Right atrium auricular region (tissue), 2 donors: Measurements from ENCODE around the gene PLK2. TPM values are rescaled to one million over a fixed set of nuclear protein-coding genes. Genes with fewer than 3 reads are reported as not detected.
A peak's percentile ranks its signal among the peaks of the same experiment; 100 is the strongest.

Source experiments
- DNase-seq: peaks from one replicate; pipeline ENCODE4 v3.0.0-alpha.2; 2019; ENCODE audit warnings: low spot score
- H3K27ac ChIP-seq, 2 donors: fragments of 200-600 bp; sonication (generic); 1 replicate in 1 of 2; 2 replicates in 1 of 2; pipeline ENCODE4 v1.5.1; 2016 to 2019
- H3K27me3 ChIP-seq, 2 donors: fragments of 200-600 bp; sonication (generic); one replicate each; pipeline versions ENCODE4 v1.5.1 to v1.6.0; 2017 to 2019
- H3K36me3 ChIP-seq: fragments of 200-600 bp; sonication (generic); one replicate; pipeline ENCODE4 v1.5.1; 2016
- H3K4me1 ChIP-seq, 2 donors: fragments of 200-600 bp; sonication (generic); one replicate each; pipeline versions ENCODE4 v1.5.1 to v1.6.0; 2017 to 2019
- H3K4me3 ChIP-seq, 2 donors: fragments of 200-600 bp; sonication (generic); 1 replicate in 1 of 2; 2 replicates in 1 of 2; pipeline ENCODE4 v1.5.1; 2017 to 2019; ENCODE audit warnings: mild to moderate bottlenecking in 1 of 2, moderate library complexity in 1 of 2
- H3K9me3 ChIP-seq, 2 donors: fragments of 200-600 bp; sonication (generic); one replicate each; pipeline ENCODE4 v1.5.1; 2019
- total RNA-seq, 2 donors: library from RNA; depleted of rRNA; stranded (reverse); fragments of >200 nt; gene quantifications; one replicate each; pipeline ENCODE4 v1.1.0, GENCODE V29; 2016
- TF ChIP-seq, protein P1 (sequence below), 2 donors: fragments of 200-600 bp; sonication (generic); IDR thresholded peaks; one replicate each; pipeline ENCODE4 v1.5.1; 2019; ENCODE audit warnings: antibody characterized with exemption in 2 of 2

PLK2 gene
- total RNA-seq, 2 donors from 2014 or later = 63.3 to 138 TPM

DNA sequence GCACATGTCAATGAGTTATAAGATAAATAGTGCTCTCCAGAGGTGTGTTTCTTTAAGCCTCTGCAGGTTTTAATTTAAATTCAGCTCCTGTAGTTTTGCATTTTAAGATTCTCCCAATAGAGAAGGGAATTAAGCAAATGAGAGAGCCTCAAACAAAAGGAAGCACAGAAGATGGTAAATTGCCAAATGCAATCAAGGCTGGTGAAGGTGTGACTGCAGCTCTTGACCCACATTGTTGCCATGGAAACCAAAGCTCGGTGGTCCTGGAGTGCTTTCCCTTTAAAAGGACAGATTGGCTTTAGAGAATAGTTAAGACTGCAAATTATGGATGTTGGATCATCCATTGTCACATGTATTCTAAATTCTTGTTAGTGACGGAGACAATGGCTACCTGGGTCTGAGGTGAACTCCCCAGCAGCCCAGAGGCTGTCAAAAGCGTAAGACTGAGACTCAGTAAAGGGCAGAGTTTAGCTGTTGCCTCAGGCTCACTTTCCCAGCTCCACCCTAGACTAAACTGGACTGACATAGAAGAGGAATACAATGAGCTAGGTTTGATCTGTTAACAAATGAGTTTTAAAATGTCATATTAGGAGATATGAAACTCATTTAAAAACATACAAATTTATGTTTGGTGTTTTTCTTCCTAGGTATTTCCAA, 43.6 kb upstream of the PLK2 start:
- no peaks in the 10 kb centered on the region for H3K9me3 ChIP-seq
- H3K27ac ChIP-seq = no peak overlapping the region
- TF ChIP-seq, protein P1, sequence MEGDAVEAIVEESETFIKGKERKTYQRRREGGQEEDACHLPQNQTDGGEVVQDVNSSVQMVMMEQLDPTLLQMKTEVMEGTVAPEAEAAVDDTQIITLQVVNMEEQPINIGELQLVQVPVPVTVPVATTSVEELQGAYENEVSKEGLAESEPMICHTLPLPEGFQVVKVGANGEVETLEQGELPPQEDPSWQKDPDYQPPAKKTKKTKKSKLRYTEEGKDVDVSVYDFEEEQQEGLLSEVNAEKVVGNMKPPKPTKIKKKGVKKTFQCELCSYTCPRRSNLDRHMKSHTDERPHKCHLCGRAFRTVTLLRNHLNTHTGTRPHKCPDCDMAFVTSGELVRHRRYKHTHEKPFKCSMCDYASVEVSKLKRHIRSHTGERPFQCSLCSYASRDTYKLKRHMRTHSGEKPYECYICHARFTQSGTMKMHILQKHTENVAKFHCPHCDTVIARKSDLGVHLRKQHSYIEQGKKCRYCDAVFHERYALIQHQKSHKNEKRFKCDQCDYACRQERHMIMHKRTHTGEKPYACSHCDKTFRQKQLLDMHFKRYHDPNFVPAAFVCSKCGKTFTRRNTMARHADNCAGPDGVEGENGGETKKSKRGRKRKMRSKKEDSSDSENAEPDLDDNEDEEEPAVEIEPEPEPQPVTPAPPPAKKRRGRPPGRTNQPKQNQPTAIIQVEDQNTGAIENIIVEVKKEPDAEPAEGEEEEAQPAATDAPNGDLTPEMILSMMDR (IDR thresholded peaks at IDR 0.05) = no peak
- no peaks in the 10 kb centered on the region for H3K4me1 ChIP-seq
- no peaks in the 10 kb centered on the region for H3K27me3 ChIP-seq
- no peaks in the 10 kb centered on the region for H3K36me3 ChIP-seq
- no peak overlapping the region for H3K4me3 ChIP-seq
- no peak for DNase-seq

DNA sequence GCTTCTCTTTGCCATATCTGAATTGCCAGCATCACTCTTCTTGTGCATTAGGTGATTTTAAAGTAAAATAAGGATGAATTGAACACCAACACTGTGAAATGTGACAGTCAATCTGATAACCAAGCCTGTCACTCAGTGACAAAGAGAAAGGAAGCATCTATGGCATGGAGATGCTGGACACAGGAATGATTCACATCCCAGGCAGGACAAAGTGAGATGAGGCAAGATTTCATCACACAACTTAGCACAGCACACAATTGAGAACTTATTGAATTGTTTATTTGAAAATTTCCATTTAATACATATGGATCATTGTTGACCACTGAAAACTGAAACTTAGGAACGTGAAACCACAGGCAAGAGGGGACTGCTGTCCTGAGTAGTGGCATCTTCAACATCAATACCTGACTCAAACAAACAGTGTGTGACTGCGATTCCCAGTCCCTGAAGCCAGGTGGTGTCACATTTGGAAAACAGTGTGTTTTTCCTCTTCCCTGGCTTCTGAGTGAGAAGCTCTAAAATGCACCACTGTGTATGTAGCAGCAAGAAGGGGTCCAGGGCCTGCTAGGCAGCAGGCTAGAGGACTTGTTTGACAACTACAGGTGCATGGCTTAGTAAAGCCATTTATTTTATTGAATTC, 42.0 kb upstream of the PLK2 start:
- Histone ChIP-seq H3K27me3 (no peaks in the 10 kb centered on the region), H3K9me3 (no peaks in the 10 kb centered on the region), H3K27ac (no peak overlapping the region), H3K4me3 (no peak overlapping the region), H3K4me1 (no peaks in the 10 kb centered on the region), H3K36me3 (no peaks in the 10 kb centered on the region)
- TF ChIP-seq, protein P1 (IDR thresholded peaks at IDR 0.05) = peak in 1 of 2 donors; percentile 18
- no peak for DNase-seq

GRCh38 chr5:58499941-58500340, 40.1 kb upstream of the PLK2 start:
- no peaks in the 10 kb centered on the region for H3K4me1 ChIP-seq
- H3K9me3 ChIP-seq = no peaks in the 10 kb centered on the region
- H3K27ac ChIP-seq = no peak overlapping the region
- no peak overlapping the region for H3K4me3 ChIP-seq
- H3K27me3 ChIP-seq = no peaks in the 10 kb centered on the region
- no peaks in the 10 kb centered on the region for H3K36me3 ChIP-seq
- TF ChIP-seq, protein P1 (IDR thresholded peaks at IDR 0.05) = no peak
- no peak for DNase-seq

DNA sequence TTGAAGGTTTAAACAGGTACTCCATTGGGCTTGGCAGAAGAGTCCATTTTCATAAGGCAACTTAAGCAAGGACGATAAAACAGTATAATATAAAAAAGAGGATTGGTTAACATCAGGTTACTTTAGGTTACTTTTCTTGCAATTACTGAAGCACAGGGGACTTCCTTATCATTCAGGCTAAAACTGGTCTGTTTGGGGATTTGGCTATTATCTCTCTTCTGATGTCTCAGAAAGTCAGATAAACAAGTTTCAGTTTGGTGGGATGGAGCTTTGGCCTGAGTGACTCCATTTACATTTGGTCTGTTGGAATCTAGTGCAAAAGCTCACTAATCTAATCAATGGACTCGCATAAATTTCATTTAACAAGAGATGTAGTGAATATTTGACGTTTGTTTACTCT, 39.3 kb upstream of the PLK2 start:
- H3K9me3 ChIP-seq = no peaks in the 10 kb centered on the region
- no peak overlapping the region for H3K27ac ChIP-seq

GRCh38 chr5:58498340-58498942, 38.6 kb upstream of the PLK2 start:
- Histone ChIP-seq H3K9me3 (no peaks in the 10 kb centered on the region), H3K36me3 (no peaks in the 10 kb centered on the region), H3K4me3 (no peak overlapping the region), H3K4me1 (no peaks in the 10 kb centered on the region), H3K27ac (no peak overlapping the region), H3K27me3 (no peaks in the 10 kb centered on the region)
- no peak for DNase-seq
- TF ChIP-seq, protein P1 (IDR thresholded peaks at IDR 0.05) = peak; percentile 64 to 79

More for the DNA sequence above, 39.3 kb upstream of the PLK2 start:
- TF ChIP-seq, protein P1 (IDR thresholded peaks at IDR 0.05) = no peak
- H3K36me3 ChIP-seq = no peaks in the 10 kb centered on the region
- H3K27me3 ChIP-seq = no peaks in the 10 kb centered on the region
- no peaks in the 10 kb centered on the region for H3K4me1 ChIP-seq
- H3K4me3 ChIP-seq = no peak overlapping the region
- DNase-seq = no peak
